HEK293 (cell line): Measurements from ENCODE around the gene NDUFA1.

Experiments used
- CTCF ChIA-PET: fragments of 350-600 bp; formaldehyde crosslinking; extraction: SDS; loops from one replicate; lab custom pipeline; 2021; ENCODE audit warnings: antibody characterized with exemption; lab: Yijun Ruan, JAX
- POLR2A ChIA-PET: fragments of 300-600 bp; formaldehyde crosslinking; extraction: SDS; loops from one replicate; lab custom pipeline; 2020; ENCODE audit warnings: antibody characterized with exemption, inconsistent platforms; lab: Yijun Ruan, JAX
- H3K27ac ChIP-seq: fragments of 200-500 bp; sonication (Bioruptor generic); 2 replicates; pipeline ENCODE4 v1.5.1; 2014; ENCODE audit warnings: low read depth, low read length, control low read depth, inconsistent platforms; ENCODE audit errors: extremely low read depth
- H3K36me3 ChIP-seq, 2 experiments: fragments of 200-500 bp in 1 of 2; sonication (Bioruptor generic) in 1 of 2; 1 replicate in 1 of 2; 2 replicates in 1 of 2; pipeline ENCODE4 v1.5.1; 2014 to 2017; ENCODE audit warnings: inconsistent platforms in 2 of 2, low read length in 2 of 2; ENCODE audit not compliant: control insufficient read depth in 2 of 2, insufficient read depth in 1 of 2
- H3K4me1 ChIP-seq: fragments of 200-500 bp; sonication (Bioruptor generic); 2 replicates; pipeline ENCODE4 v1.5.1; 2014; ENCODE audit warnings: mild to moderate bottlenecking, low read length, inconsistent platforms; ENCODE audit not compliant: control insufficient read depth, insufficient read depth
- H3K4me3 ChIP-seq: 2 replicates; pipeline ENCODE4 v1.5.1; 2011; ENCODE audit warnings: low read depth, mild to moderate bottlenecking, control low read depth, low read length, moderate library complexity
- H3K9me3 ChIP-seq: fragments of 200-500 bp; sonication (Bioruptor generic); 2 replicates; pipeline ENCODE4 v1.5.1; 2014; ENCODE audit warnings: low read depth, low read length, inconsistent platforms; ENCODE audit not compliant: control insufficient read depth, insufficient read depth
- HIC1 ChIP-seq: fragments of 450-650 bp; formaldehyde crosslinking; IDR thresholded peaks from 2 replicates; pipeline ENCODE4 v1.5.1; 2016; ENCODE audit warnings: missing biosample characterization, missing genetic modification characterization
- OVOL3 ChIP-seq: fragments of 450-650 bp; formaldehyde crosslinking; IDR thresholded peaks from 2 replicates; pipeline ENCODE4 v1.5.1; 2016; ENCODE audit warnings: missing biosample characterization, missing genetic modification characterization
- PRDM1 ChIP-seq: fragments of 450-650 bp; formaldehyde crosslinking; IDR thresholded peaks from 2 replicates; pipeline ENCODE4; 2016; ENCODE audit warnings: missing biosample characterization, missing genetic modification characterization
- PRDM4 ChIP-seq: fragments of 450-650 bp; formaldehyde crosslinking; IDR thresholded peaks from 2 replicates; pipeline ENCODE4 v1.5.1; 2017; ENCODE audit warnings: missing biosample characterization, missing genetic modification characterization
- SETDB1 ChIP-seq: IDR thresholded peaks from one replicate; pipeline ENCODE4 v1.6.1; 2017; ENCODE audit warnings: mild to moderate bottlenecking, low read length, moderate library complexity, mixed read lengths; ENCODE audit not compliant: insufficient read length
- ZBTB26 ChIP-seq: fragments of 450-650 bp; formaldehyde crosslinking; optimal IDR thresholded peaks from 2 replicates; pipeline ENCODE3; 2016; ENCODE audit warnings: missing biosample characterization, mild to moderate bottlenecking, missing genetic modification characterization
- ZBTB49 ChIP-seq: fragments of 450-650 bp; formaldehyde crosslinking; IDR thresholded peaks from 2 replicates; pipeline ENCODE4 v1.5.1; 2016; ENCODE audit warnings: missing biosample characterization, missing genetic modification characterization, low read depth
- ZBTB7A ChIP-seq: fragments of 450-650 bp; formaldehyde crosslinking; IDR thresholded peaks from 2 replicates; pipeline ENCODE4 v1.5.1; 2016; ENCODE audit warnings: low read depth, missing biosample characterization, missing genetic modification characterization
- ZNF138 ChIP-seq: fragments of 450-650 bp; formaldehyde crosslinking; IDR thresholded peaks from 2 replicates; pipeline ENCODE4 v1.5.1; 2016; ENCODE audit warnings: missing biosample characterization, missing genetic modification characterization, borderline replicate concordance
- ZNF184 ChIP-seq: fragments of 450-650 bp; IDR thresholded peaks from 2 replicates; pipeline ENCODE4 v1.5.1; 2018; ENCODE audit warnings: missing biosample characterization, mild to moderate bottlenecking, missing genetic modification characterization
- ZNF23 ChIP-seq: fragments of 450-650 bp; formaldehyde crosslinking; IDR thresholded peaks from 2 replicates; pipeline ENCODE4 v1.5.1; 2016; ENCODE audit warnings: missing biosample characterization, missing genetic modification characterization, borderline replicate concordance
- ZNF239 ChIP-seq: fragments of 450-650 bp; formaldehyde crosslinking; IDR thresholded peaks from 2 replicates; pipeline ENCODE4 v1.5.1; 2016; ENCODE audit warnings: missing biosample characterization, missing genetic modification characterization
- ZNF341 ChIP-seq: fragments of 450-650 bp; formaldehyde crosslinking; IDR thresholded peaks from 2 replicates; pipeline ENCODE4; 2016; ENCODE audit warnings: low read depth, missing biosample characterization, missing genetic modification characterization
- ZNF350 ChIP-seq: fragments of 450-650 bp; formaldehyde crosslinking; IDR thresholded peaks from 2 replicates; pipeline ENCODE4 v1.5.0; 2017; ENCODE audit warnings: missing biosample characterization, mild to moderate bottlenecking, missing genetic modification characterization
- ZNF366 ChIP-seq: fragments of 450-650 bp; formaldehyde crosslinking; conservative IDR thresholded peaks from 2 replicates; pipeline ENCODE4 v1.5.1; 2016; ENCODE audit warnings: missing biosample characterization, missing genetic modification characterization
- ZNF530 ChIP-seq: fragments of 450-650 bp; formaldehyde crosslinking; IDR thresholded peaks from 2 replicates; pipeline ENCODE4 v1.5.1; 2016; ENCODE audit warnings: low read depth, missing biosample characterization, missing genetic modification characterization
- ZNF561 ChIP-seq: fragments of 450-650 bp; IDR thresholded peaks from 2 replicates; pipeline ENCODE4 v1.5.1; 2018; ENCODE audit warnings: missing biosample characterization, missing genetic modification characterization, borderline replicate concordance
- ZNF580 ChIP-seq: fragments of 450-650 bp; formaldehyde crosslinking; IDR thresholded peaks from 2 replicates; pipeline ENCODE4 v1.5.1; 2016; ENCODE audit warnings: missing biosample characterization, missing genetic modification characterization
- ZNF701 ChIP-seq: fragments of 450-650 bp; formaldehyde crosslinking; IDR thresholded peaks from 2 replicates; pipeline ENCODE4 v1.5.1; 2016; ENCODE audit warnings: missing biosample characterization, missing genetic modification characterization
- ZNF791 ChIP-seq: fragments of 450-650 bp; formaldehyde crosslinking; IDR thresholded peaks from 2 replicates; pipeline ENCODE4 v1.5.1; 2016; ENCODE audit warnings: missing biosample characterization, missing genetic modification characterization
- ZNF830 ChIP-seq: fragments of 450-650 bp; IDR thresholded peaks from 2 replicates; pipeline ENCODE4 v1.5.0; 2018; ENCODE audit warnings: missing biosample characterization, missing genetic modification characterization, low read depth, mild to moderate bottlenecking, moderate library complexity

NDUFA1 gene

GRCh38 chrX:119826399-119826959 is 45.2 kb upstream of the NDUFA1 start:
- Histone ChIP-seq H3K4me3 (no peak overlapping the region), H3K9me3 (no peaks in the 10 kb centered on the region), H3K27ac (no peak overlapping the region), H3K4me1 (no peaks in the 10 kb centered on the region), H3K36me3 (peaks cover 5 to 17% of the 10 kb centered on the region in 2 experiments; a peak in 2 of 3 replicates)
- ChIA-PET POLR2A (interaction anchor here (1.3 kb wide), 1 partner anchor 37 kb away, joined by 3 read pairs; no protein-coding TSS in a partner anchor), CTCF (interaction anchor here (1.9 kb wide), 1 partner anchor 54 kb away, joined by 8 read pairs; no protein-coding TSS in a partner anchor)
- peak; percentile 82 for TF ChIP-seq PRDM1 (tag by site-specific recombination)
- TF ChIP-seq ZNF341 (tag by site-specific recombination): no peak
- TF ChIP-seq, all 188 proteins: peak for 1

- ChIA-PET CTCF (interaction anchor here (0.7 kb wide), 1 partner anchor 62 kb away, joined by 3 read pairs; no protein-coding TSS in a partner anchor), POLR2A (interaction anchor here (1.7 kb wide), 1 partner anchor 37 kb away, joined by 4 read pairs; the partner anchor contains the start of gene RPL39)
- H3K4me3 ChIP-seq: no peak overlapping the region
- H3K27ac ChIP-seq: no peak overlapping the region
- TF ChIP-seq ZNF239 (tag by site-specific recombination): no peak
- no peak for TF ChIP-seq ZNF580 (tag by site-specific recombination)
- TF ChIP-seq ZNF530 (tag by site-specific recombination): no peak
- no peak for TF ChIP-seq ZNF830
- TF ChIP-seq PRDM4: no peak
- no peak for TF ChIP-seq HIC1 (tag by site-specific recombination)
- TF ChIP-seq ZNF184 (tag by site-specific recombination): no peak
- no peak for TF ChIP-seq ZBTB7A (tag by site-specific recombination)
- no peak for TF ChIP-seq ZNF701 (tag by site-specific recombination)
- TF ChIP-seq ZNF791: no peak
- no peak for TF ChIP-seq ZNF23 (tag by site-specific recombination)
- TF ChIP-seq ZBTB49 (tag by site-specific recombination): no peak
- no peak for TF ChIP-seq ZNF350
- TF ChIP-seq SETDB1: no peak
- TF ChIP-seq ZNF366 (tag by site-specific recombination): no peak
- TF ChIP-seq ZNF561 (tag by site-specific recombination): no peak
- no peak for TF ChIP-seq ZNF138 (tag by site-specific recombination)
- no peak for TF ChIP-seq OVOL3
- TF ChIP-seq ZBTB26 (tag by site-specific recombination): no peak
- H3K36me3 ChIP-seq: peaks cover 18 to 27% of the 10 kb centered on the region in 2 experiments
- no peaks in the 10 kb centered on the region for H3K9me3 ChIP-seq
- no peaks in the 10 kb centered on the region for H3K4me1 ChIP-seq
Observed at GRCh38 chrX:119828446-119828845, 43.2 kb upstream of the NDUFA1 start.
